SH-SY5Y (cell line): ENCODE data around the gene UBE2J2.

ENCODE experiments used
- GATA2 ChIP-seq: IDR thresholded peaks from 2 replicates; pipeline ENCODE4 v1.6.1; 2011; ENCODE audit warnings: mild to moderate bottlenecking, low read depth, low read length
- GATA3 ChIP-seq: IDR thresholded peaks from 2 replicates; pipeline ENCODE4 v1.6.1; 2011; ENCODE audit warnings: low read depth, mild to moderate bottlenecking, low read length, moderate library complexity

DNA sequence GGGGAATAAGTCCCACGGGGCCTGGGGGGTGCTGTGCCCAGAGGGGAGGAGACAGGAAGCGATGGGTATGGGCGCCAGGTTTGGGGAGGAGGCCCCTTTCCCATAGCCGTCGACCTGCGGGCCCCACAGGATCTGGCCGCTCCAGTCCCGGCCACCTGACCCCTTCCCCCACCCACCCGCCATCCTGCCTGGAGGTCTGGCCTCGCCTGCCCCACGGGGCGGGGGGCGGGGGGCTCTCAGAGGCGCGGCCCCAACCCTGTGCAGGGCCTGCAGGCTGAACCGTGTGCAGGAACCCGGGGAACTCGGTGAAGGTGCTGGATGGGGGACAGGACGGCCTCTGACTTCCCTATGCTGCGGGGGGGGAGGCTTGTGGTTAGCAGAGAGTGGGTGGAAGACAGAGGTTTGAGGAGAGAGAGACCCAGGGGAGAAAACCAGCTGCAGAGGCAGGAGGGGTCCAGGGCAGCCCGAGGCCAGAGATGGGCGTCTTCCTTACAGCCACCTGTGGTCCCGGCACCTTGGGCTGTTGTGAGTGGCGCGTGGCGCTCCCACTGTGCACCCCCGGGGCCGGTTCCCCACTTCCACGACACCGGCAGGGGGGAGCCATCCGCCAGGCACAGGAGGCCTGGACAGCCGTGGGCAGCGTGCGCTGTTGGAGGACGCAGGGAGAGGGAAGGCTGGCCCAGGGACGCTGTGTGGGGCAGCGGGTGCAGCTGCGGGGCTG lies 64.8 kb downstream of the UBE2J2 start:
- TF ChIP-seq GATA3 = no peak
- no peak for TF ChIP-seq GATA2
